ENCODE results near the gene SLAMF1. TPM values are rescaled to one million over a fixed set of nuclear protein-coding genes. Genes with fewer than 3 reads are reported as not detected.

SLAMF1 gene
- total RNA-seq, 4 donors from 2014 or later = 0.57 to 5.0 (median 0.95) TPM

GRCh38 chr1:160622501-160623226, 24.2 kb downstream of the SLAMF1 start:
- TF ChIP-seq, protein P1, sequence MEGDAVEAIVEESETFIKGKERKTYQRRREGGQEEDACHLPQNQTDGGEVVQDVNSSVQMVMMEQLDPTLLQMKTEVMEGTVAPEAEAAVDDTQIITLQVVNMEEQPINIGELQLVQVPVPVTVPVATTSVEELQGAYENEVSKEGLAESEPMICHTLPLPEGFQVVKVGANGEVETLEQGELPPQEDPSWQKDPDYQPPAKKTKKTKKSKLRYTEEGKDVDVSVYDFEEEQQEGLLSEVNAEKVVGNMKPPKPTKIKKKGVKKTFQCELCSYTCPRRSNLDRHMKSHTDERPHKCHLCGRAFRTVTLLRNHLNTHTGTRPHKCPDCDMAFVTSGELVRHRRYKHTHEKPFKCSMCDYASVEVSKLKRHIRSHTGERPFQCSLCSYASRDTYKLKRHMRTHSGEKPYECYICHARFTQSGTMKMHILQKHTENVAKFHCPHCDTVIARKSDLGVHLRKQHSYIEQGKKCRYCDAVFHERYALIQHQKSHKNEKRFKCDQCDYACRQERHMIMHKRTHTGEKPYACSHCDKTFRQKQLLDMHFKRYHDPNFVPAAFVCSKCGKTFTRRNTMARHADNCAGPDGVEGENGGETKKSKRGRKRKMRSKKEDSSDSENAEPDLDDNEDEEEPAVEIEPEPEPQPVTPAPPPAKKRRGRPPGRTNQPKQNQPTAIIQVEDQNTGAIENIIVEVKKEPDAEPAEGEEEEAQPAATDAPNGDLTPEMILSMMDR (IDR thresholded peaks at IDR 0.05) = no peak
- TF ChIP-seq POLR2AphosphoS5 (IDR thresholded peaks at IDR 0.05) (no peak), EP300 (IDR thresholded peaks at IDR 0.05) (no peak), POLR2A (IDR thresholded peaks at IDR 0.05; ENCODE audit: low read depth) (no peak)
- peak; percentile 57 for DNase-seq (ENCODE audit: extremely low spot score)
- no peak overlapping the region for H3K4me3 ChIP-seq
- 82% methylated on average over 5 of the region's 5 CpGs for WGBS
- H3K27me3 ChIP-seq = no peaks in the 10 kb centered on the region
- no peak overlapping the region for H3K27ac ChIP-seq (replicated peaks in 1 of 4)
- no peaks in the 10 kb centered on the region for H3K36me3 ChIP-seq
- no peaks in the 10 kb centered on the region for H3K9me3 ChIP-seq
- no peaks in the 10 kb centered on the region for H3K4me1 ChIP-seq
- intact Hi-C loops (cut with DNase I) = no loop called here

DNA sequence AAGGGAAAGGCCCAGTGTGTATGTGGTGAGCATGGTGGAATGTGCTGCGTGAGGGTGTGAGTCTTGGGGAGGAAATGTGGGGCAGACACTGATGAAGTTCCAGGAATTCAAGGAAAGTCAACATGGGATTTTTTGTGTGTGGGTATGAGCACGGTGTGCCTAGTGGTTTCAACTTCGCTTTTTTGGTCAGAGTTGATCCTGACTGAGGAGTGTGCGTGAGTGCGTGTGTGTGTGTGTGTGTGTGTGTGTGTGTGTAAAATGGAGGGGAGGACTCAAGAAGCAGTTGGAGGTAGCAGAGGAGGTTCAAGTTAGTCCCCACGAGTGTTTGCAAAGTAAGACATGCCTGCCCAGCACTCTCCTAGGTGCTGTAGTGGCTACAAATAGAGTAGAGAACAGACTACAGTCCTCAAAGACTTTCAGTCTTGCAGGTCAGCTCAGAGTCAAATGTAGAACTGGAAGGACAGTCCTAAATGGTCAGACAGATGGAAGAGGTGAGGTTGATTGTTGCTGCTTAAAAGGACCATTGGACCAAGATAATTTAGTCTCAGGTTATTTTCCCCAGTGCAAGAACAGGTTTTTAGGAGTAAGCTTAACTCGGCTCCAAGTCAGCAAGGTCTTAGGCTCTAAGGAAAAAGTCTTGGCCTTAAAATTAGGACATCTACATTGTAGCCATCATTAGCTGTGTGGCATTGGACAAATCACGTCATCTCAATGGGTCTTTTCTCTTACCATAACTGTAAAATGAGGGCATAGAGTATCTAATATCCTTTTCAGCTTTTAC, 25.0 kb downstream of the SLAMF1 start:
- no peak for TF ChIP-seq POLR2AphosphoS5 (IDR thresholded peaks at IDR 0.05)
- TF ChIP-seq POLR2A (IDR thresholded peaks at IDR 0.05; ENCODE audit: low read depth) = no peak
- TF ChIP-seq, protein P1 (IDR thresholded peaks at IDR 0.05) = no peak
- TF ChIP-seq EP300 (IDR thresholded peaks at IDR 0.05) = no peak
- H3K4me1 ChIP-seq = no peaks in the 10 kb centered on the region
- no peaks in the 10 kb centered on the region for H3K27me3 ChIP-seq
- H3K4me3 ChIP-seq = no peak overlapping the region
- no peaks in the 10 kb centered on the region for H3K9me3 ChIP-seq
- no peak overlapping the region for H3K27ac ChIP-seq (replicated peaks in 1 of 4)
- 85% methylated on average over 8 of the region's 8 CpGs for WGBS
- intact Hi-C loops (cut with DNase I) = no loop called here
- H3K36me3 ChIP-seq = no peaks in the 10 kb centered on the region
- peak; percentile 60 for DNase-seq (ENCODE audit: extremely low spot score)

- DNase-seq (ENCODE audit: extremely low spot score) = peak; percentile 21
- Histone ChIP-seq H3K36me3 (no peaks in the 10 kb centered on the region), H3K9me3 (no peaks in the 10 kb centered on the region), H3K4me3 (no peak overlapping the region), H3K27ac (replicated peaks in 1 of 4) (no peak overlapping the region), H3K27me3 (no peaks in the 10 kb centered on the region), H3K4me1 (no peaks in the 10 kb centered on the region)
- intact Hi-C loops (cut with DNase I) = no loop called here
- 85% methylated on average over 5 of the region's 5 CpGs for WGBS
- TF ChIP-seq POLR2A (IDR thresholded peaks at IDR 0.05; ENCODE audit: low read depth) (no peak), POLR2AphosphoS5 (IDR thresholded peaks at IDR 0.05) (no peak), EP300 (IDR thresholded peaks at IDR 0.05) (no peak)
- TF ChIP-seq, protein P1 (IDR thresholded peaks at IDR 0.05) = no peak
Measured at GRCh38 chr1:160620942-160621632, 25.8 kb downstream of the SLAMF1 start.

- no peaks in the 10 kb centered on the region for H3K4me1 ChIP-seq
- intact Hi-C loops (cut with DNase I) = no loop called here
- no peaks in the 10 kb centered on the region for H3K36me3 ChIP-seq
- WGBS = 90% methylated on average over 4 of the region's 4 CpGs
- no peak overlapping the region for H3K27ac ChIP-seq (replicated peaks in 1 of 4)
- TF ChIP-seq POLR2A (IDR thresholded peaks at IDR 0.05; ENCODE audit: low read depth) (no peak), POLR2AphosphoS5 (IDR thresholded peaks at IDR 0.05) (no peak), EP300 (IDR thresholded peaks at IDR 0.05) (no peak)
- TF ChIP-seq, protein P1 (IDR thresholded peaks at IDR 0.05) = no peak
- DNase-seq (ENCODE audit: extremely low spot score) = peak; percentile 50
- no peaks in the 10 kb centered on the region for H3K27me3 ChIP-seq
- no peak overlapping the region for H3K4me3 ChIP-seq
- H3K9me3 ChIP-seq = no peaks in the 10 kb centered on the region
Measured at GRCh38 chr1:160619742-160620277, 27.0 kb downstream of the SLAMF1 start.
